ENCODE data around the gene MYLK4.

MYLK4 gene

GRCh38 chr6:2733324-2733723, 17.4 kb downstream of the MYLK4 start:
- no peaks in the 10 kb centered on the region for H3K9me3 ChIP-seq (ENCODE audit: control insufficient read depth, insufficient read depth, low read length)
- no peak overlapping the region for H3K27ac ChIP-seq (ENCODE audit: low read length)
- DNase-seq (ENCODE audit: low read depth, low spot score) = no peak
- H3K4me1 ChIP-seq (ENCODE audit: control insufficient read depth, insufficient read depth, low read length) = peaks cover 5% of the 10 kb centered on the region; the same call in 1 of the 2 replicates
- H3K27me3 ChIP-seq (ENCODE audit: control insufficient read depth, insufficient read depth, low read length) = no peaks in the 10 kb centered on the region
- H3K36me3 ChIP-seq (ENCODE audit: control insufficient read depth, insufficient read depth, low read length) = no peaks in the 10 kb centered on the region
- no CpG with 5 or more reads among the region's 5 CpGs for WGBS (ENCODE audit: insufficient coverage, insufficient read length)
- H3K4me3 ChIP-seq (ENCODE audit: low read length) = no peak overlapping the region

GRCh38 chr6:2732503-2733089, 18.1 kb downstream of the MYLK4 start:
- no peak overlapping the region for H3K27ac ChIP-seq (ENCODE audit: low read length)
- no peak overlapping the region for H3K4me3 ChIP-seq (ENCODE audit: low read length)
- no peaks in the 10 kb centered on the region for H3K9me3 ChIP-seq (ENCODE audit: control insufficient read depth, insufficient read depth, low read length)
- WGBS (ENCODE audit: insufficient coverage, insufficient read length) = no CpG with 5 or more reads among the region's 5 CpGs
- no peak for DNase-seq (ENCODE audit: low read depth, low spot score)
- H3K36me3 ChIP-seq (ENCODE audit: control insufficient read depth, insufficient read depth, low read length) = no peaks in the 10 kb centered on the region
- peaks cover 5% of the 10 kb centered on the region; the same call in 1 of the 2 replicates for H3K4me1 ChIP-seq (ENCODE audit: control insufficient read depth, insufficient read depth, low read length)
- H3K27me3 ChIP-seq (ENCODE audit: control insufficient read depth, insufficient read depth, low read length) = no peaks in the 10 kb centered on the region

DNA sequence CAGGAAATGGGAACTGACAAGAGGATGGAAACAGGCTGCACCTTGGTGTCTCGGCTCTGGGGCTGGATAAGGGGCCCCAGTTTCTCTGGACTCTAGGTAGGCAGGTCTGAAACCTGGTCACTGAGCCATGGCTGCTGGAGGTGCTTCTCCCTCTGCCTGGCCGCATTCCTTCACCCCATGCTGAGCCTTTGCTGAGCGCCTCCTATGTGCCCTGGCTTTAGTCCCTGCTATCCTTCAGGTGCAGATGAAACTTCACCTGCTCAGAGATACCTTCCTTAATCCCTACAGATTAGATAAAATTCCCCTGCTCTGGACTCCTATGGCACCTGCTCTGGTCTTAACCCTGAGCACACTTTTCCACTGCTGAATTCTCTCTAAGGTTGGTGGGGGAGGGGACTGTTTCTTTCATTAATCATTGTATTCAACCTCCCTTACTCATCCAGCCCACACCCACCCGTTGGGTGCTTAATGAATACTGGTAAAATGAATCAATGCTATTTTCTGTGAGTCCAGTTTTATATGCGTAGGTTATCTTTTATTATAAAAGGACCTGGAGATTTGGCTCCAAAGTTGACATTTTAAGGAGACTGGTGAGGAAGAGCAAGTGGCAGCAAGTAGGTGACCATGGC, 19.3 kb downstream of the MYLK4 start:
- Histone ChIP-seq H3K4me1 (ENCODE audit: control insufficient read depth, insufficient read depth, low read length) (peaks cover 5% of the 10 kb centered on the region; the same call in 1 of the 2 replicates), H3K27ac (ENCODE audit: low read length) (no peak overlapping the region), H3K4me3 (ENCODE audit: low read length) (no peak overlapping the region), H3K36me3 (ENCODE audit: control insufficient read depth, insufficient read depth, low read length) (no peaks in the 10 kb centered on the region), H3K9me3 (ENCODE audit: control insufficient read depth, insufficient read depth, low read length) (no peaks in the 10 kb centered on the region), H3K27me3 (ENCODE audit: control insufficient read depth, insufficient read depth, low read length) (no peaks in the 10 kb centered on the region)
- no peak for DNase-seq (ENCODE audit: low read depth, low spot score)
- WGBS (ENCODE audit: insufficient coverage, insufficient read length) = no CpG with 5 or more reads among the region's 5 CpGs

GRCh38 chr6:2730353-2731107, 20.2 kb downstream of the MYLK4 start:
- WGBS (ENCODE audit: insufficient coverage, insufficient read length) = no CpG with 5 or more reads among the region's 9 CpGs
- H3K27me3 ChIP-seq (ENCODE audit: control insufficient read depth, insufficient read depth, low read length) = no peaks in the 10 kb centered on the region
- no peaks in the 10 kb centered on the region for H3K36me3 ChIP-seq (ENCODE audit: control insufficient read depth, insufficient read depth, low read length)
- no peak overlapping the region for H3K27ac ChIP-seq (ENCODE audit: low read length)
- H3K4me1 ChIP-seq (ENCODE audit: control insufficient read depth, insufficient read depth, low read length) = peaks cover 5% of the 10 kb centered on the region; the same call in 1 of the 2 replicates
- DNase-seq (ENCODE audit: low read depth, low spot score) = no peak
- H3K9me3 ChIP-seq (ENCODE audit: control insufficient read depth, insufficient read depth, low read length) = no peaks in the 10 kb centered on the region
- no peak overlapping the region for H3K4me3 ChIP-seq (ENCODE audit: low read length)

- Histone ChIP-seq H3K4me1 (ENCODE audit: control insufficient read depth, insufficient read depth, low read length) (peaks cover 5% of the 10 kb centered on the region; the same call in 1 of the 2 replicates), H3K27me3 (ENCODE audit: control insufficient read depth, insufficient read depth, low read length) (no peaks in the 10 kb centered on the region), H3K36me3 (ENCODE audit: control insufficient read depth, insufficient read depth, low read length) (no peaks in the 10 kb centered on the region), H3K27ac (ENCODE audit: low read length) (no peak overlapping the region), H3K4me3 (ENCODE audit: low read length) (no peak overlapping the region), H3K9me3 (ENCODE audit: control insufficient read depth, insufficient read depth, low read length) (no peaks in the 10 kb centered on the region)
- DNase-seq (ENCODE audit: low read depth, low spot score) = no peak
- WGBS (ENCODE audit: insufficient coverage, insufficient read length) = no CpG with 5 or more reads among the region's 10 CpGs
Observed at GRCh38 chr6:2729921-2730320, 20.8 kb downstream of the MYLK4 start.

DNA sequence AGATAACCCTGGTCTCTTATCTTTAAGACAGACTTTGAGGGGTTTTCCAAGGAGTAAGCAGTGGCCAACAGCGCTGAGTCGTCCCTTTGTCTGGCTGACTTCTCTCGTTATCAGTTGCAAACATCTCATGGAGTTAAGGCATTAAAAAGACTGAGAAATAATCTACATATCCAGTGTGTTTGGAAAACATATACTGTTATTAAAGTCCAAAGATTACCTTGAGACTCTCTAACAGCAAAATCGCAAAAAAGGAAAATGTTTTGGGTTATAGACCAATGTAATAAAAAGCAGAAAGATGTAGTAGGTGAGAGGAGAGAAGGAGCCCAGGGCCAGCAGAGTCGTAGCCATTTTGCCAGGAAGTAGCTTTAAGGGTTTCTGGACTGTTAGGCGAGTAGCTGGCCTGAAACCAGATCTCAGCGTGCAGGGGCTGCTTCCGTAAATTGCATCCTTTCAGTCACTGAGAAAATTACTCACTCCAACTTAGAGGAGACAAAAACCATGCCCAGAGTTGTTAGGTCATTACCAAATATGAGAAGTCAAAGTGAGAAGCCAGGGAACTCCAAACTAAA, 24.6 kb downstream of the MYLK4 start:
- Histone ChIP-seq H3K4me3 (ENCODE audit: low read length) (no peak overlapping the region), H3K36me3 (ENCODE audit: control insufficient read depth, insufficient read depth, low read length) (no peaks in the 10 kb centered on the region), H3K9me3 (ENCODE audit: control insufficient read depth, insufficient read depth, low read length) (no peaks in the 10 kb centered on the region), H3K27me3 (ENCODE audit: control insufficient read depth, insufficient read depth, low read length) (no peaks in the 10 kb centered on the region), H3K4me1 (ENCODE audit: control insufficient read depth, insufficient read depth, low read length) (no peaks in the 10 kb centered on the region), H3K27ac (ENCODE audit: low read length) (no peak overlapping the region)
- WGBS (ENCODE audit: insufficient coverage, insufficient read length) = no CpG with 5 or more reads among the region's 8 CpGs
- no peak for DNase-seq (ENCODE audit: low read depth, low spot score)

DNA sequence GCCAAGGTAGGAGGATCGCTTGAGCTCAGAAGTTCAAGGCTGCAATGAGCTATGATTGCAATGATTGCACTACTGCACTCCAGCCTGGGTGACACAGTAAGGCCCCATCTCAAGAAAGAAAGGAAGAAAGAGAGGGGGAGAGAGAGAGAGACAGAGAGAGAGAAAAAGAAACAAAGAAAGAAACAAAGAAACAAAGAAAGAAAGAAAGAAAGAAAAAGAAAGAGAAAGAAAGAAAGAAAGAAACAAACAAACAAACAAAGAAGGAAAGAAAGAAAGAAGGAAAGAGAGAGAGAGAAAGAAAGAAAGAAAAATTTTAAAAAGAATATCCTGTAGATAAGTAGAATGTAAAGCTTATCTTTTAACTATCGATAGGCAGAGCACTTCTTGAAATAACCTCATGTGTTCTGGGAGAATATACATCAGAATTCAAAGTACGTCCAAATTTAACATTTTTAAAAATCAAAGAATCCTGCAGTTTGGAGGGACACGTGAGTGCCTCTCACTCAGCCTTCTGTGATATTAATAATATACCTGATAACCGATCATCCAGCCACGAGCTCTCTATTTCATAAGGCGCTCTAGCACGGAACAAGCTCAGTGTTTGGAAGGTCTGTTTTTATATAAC, 25.2 kb downstream of the MYLK4 start:
- H3K4me3 ChIP-seq (ENCODE audit: low read length) = no peak overlapping the region
- H3K36me3 ChIP-seq (ENCODE audit: control insufficient read depth, insufficient read depth, low read length) = no peaks in the 10 kb centered on the region
- no peaks in the 10 kb centered on the region for H3K9me3 ChIP-seq (ENCODE audit: control insufficient read depth, insufficient read depth, low read length)
- H3K4me1 ChIP-seq (ENCODE audit: control insufficient read depth, insufficient read depth, low read length) = no peaks in the 10 kb centered on the region
- no CpG with 5 or more reads among the region's 8 CpGs for WGBS (ENCODE audit: insufficient coverage, insufficient read length)
- H3K27me3 ChIP-seq (ENCODE audit: control insufficient read depth, insufficient read depth, low read length) = no peaks in the 10 kb centered on the region
- no peak overlapping the region for H3K27ac ChIP-seq (ENCODE audit: low read length)
- no peak for DNase-seq (ENCODE audit: low read depth, low spot score)

DNA sequence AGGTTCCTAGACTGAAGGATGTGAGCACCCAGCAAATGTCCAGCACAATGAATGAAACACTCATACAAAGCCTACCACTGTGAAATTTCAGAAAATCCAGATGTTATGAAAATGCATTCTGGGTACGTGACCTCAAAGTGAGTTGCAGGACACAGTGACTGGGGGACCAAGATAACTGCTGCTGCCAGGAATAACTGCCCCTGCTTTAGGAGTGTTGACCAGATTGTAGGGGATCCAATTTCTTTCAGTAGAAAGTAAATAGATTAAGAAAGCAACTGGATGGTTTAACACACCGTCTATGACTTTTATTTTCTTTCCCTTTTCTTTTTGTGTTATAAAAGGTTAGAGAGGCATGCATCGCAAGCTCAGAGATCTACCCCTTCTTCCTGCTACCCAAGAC, 29.5 kb downstream of the MYLK4 start:
- no peak for DNase-seq (ENCODE audit: low read depth, low spot score)
- H3K9me3 ChIP-seq (ENCODE audit: control insufficient read depth, insufficient read depth, low read length) = no peaks in the 10 kb centered on the region
- no peaks in the 10 kb centered on the region for H3K4me1 ChIP-seq (ENCODE audit: control insufficient read depth, insufficient read depth, low read length)
- no peak overlapping the region for H3K27ac ChIP-seq (ENCODE audit: low read length)
- WGBS (ENCODE audit: insufficient coverage, insufficient read length) = no CpG with 5 or more reads among the region's 3 CpGs
- no peaks in the 10 kb centered on the region for H3K36me3 ChIP-seq (ENCODE audit: control insufficient read depth, insufficient read depth, low read length)
- no peaks in the 10 kb centered on the region for H3K27me3 ChIP-seq (ENCODE audit: control insufficient read depth, insufficient read depth, low read length)
- H3K4me3 ChIP-seq (ENCODE audit: low read length) = no peak overlapping the region

DNA sequence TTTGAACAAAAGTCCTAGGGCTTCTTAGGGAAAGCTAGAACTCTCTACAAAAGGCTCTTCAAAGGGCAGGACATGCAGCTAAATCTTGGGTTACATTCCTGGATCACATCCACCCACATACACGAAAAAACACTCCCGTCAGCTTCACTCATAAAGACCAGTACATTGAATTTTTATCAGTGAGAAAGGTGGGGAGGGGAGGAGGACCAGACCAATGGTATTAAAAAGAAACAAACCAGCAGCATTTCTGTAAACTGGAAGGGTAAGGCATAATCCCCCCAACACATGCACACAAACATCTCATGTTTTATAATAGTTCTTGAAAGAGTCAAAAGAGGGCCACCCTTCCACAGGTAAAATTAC, 31.6 kb downstream of the MYLK4 start:
- H3K9me3 ChIP-seq (ENCODE audit: control insufficient read depth, insufficient read depth, low read length) = no peaks in the 10 kb centered on the region
- H3K4me1 ChIP-seq (ENCODE audit: control insufficient read depth, insufficient read depth, low read length) = no peaks in the 10 kb centered on the region
- DNase-seq (ENCODE audit: low read depth, low spot score) = no peak
- H3K36me3 ChIP-seq (ENCODE audit: control insufficient read depth, insufficient read depth, low read length) = no peaks in the 10 kb centered on the region
- WGBS (ENCODE audit: insufficient coverage, insufficient read length) = no CpG with 5 or more reads among the region's 2 CpGs
- no peak overlapping the region for H3K4me3 ChIP-seq (ENCODE audit: low read length)
- H3K27ac ChIP-seq (ENCODE audit: low read length) = no peak overlapping the region
- no peaks in the 10 kb centered on the region for H3K27me3 ChIP-seq (ENCODE audit: control insufficient read depth, insufficient read depth, low read length)

- H3K9me3 ChIP-seq (ENCODE audit: control insufficient read depth, insufficient read depth, low read length) = no peaks in the 10 kb centered on the region
- H3K27me3 ChIP-seq (ENCODE audit: control insufficient read depth, insufficient read depth, low read length) = no peaks in the 10 kb centered on the region
- H3K27ac ChIP-seq (ENCODE audit: low read length) = no peak overlapping the region
- no peaks in the 10 kb centered on the region; the same call in 1 of the 2 replicates for H3K36me3 ChIP-seq (ENCODE audit: control insufficient read depth, insufficient read depth, low read length)
- DNase-seq (ENCODE audit: low read depth, low spot score) = no peak
- no peak overlapping the region for H3K4me3 ChIP-seq (ENCODE audit: low read length)
- H3K4me1 ChIP-seq (ENCODE audit: control insufficient read depth, insufficient read depth, low read length) = no peaks in the 10 kb centered on the region
- no CpG with 5 or more reads among the region's 6 CpGs for WGBS (ENCODE audit: insufficient coverage, insufficient read length)
Observed at GRCh38 chr6:2718334-2719092, 32.2 kb downstream of the MYLK4 start.

All from iPS DF 6.9 (cell line).